BJ (cell line): ENCODE measurements around the gene DRD4. TPM values are rescaled to one million over a fixed set of nuclear protein-coding genes. Genes with fewer than 3 reads are reported as not detected.
"Not testable (repeated sequence)": the region's sequence is repeated elsewhere in the genome, so short reads cannot be mapped to it uniquely, and the experiment has no call there.

Source experiments
- CTCF ChIA-PET: fragments of 350-600 bp; formaldehyde crosslinking; extraction: SDS; loops from one replicate; lab custom pipeline; 2021; ENCODE audit warnings: antibody characterized with exemption, inconsistent platforms; lab: Yijun Ruan, JAX
- POLR2A ChIA-PET: fragments of 300-600 bp; sonication (Branson Sonifier 250); formaldehyde crosslinking; extraction: SDS; loops from one replicate; lab custom pipeline; 2021; ENCODE audit warnings: antibody characterized with exemption; lab: Charles Lee
- DNase-seq: peaks from one replicate; pipeline ENCODE4 v3.0.0-alpha.2; 2011; ENCODE audit warnings: low read depth
- H3K27me3 ChIP-seq: 2 replicates; pipeline ENCODE4 v1.6.0; 2011; ENCODE audit warnings: low read length; ENCODE audit not compliant: control insufficient read depth, insufficient read depth
- H3K36me3 ChIP-seq: 2 replicates; pipeline ENCODE4 v1.5.1; 2011; ENCODE audit warnings: low read length; ENCODE audit not compliant: control insufficient read depth, insufficient read depth
- H3K4me3 ChIP-seq: 2 replicates; pipeline ENCODE4 v1.5.1; 2011; ENCODE audit warnings: low read depth, mild to moderate bottlenecking, control low read depth, low read length
- CTCF ChIP-seq: IDR thresholded peaks from 2 replicates; pipeline ENCODE4 v1.5.1; 2011; ENCODE audit warnings: low read depth, mild to moderate bottlenecking, control low read depth, inconsistent platforms, low read length, moderate library complexity; ENCODE audit not compliant: insufficient read depth
- polyA plus RNA-seq: library from polyadenylated mRNA; depleted of rRNA; stranded (reverse); fragments of >200 nt; gene quantifications from 2 replicates; pipeline ENCODE4 v1.2.3, GENCODE V29; 2011

The DRD4 gene
- polyA plus RNA-seq, 1 experiment = not detected

GRCh38 chr11:645536-645935, 8.5 kb downstream of the DRD4 start:
- ChIA-PET CTCF (interaction anchor here (1.0 kb wide), 1 partner anchor 17 kb away, joined by 4 read pairs; no protein-coding TSS in a partner anchor), POLR2A (no interaction called here)
- H3K36me3 ChIP-seq = peaks cover 10% of the 10 kb centered on the region
- no peak overlapping the region for H3K4me3 ChIP-seq
- no peaks in the 10 kb centered on the region for H3K27me3 ChIP-seq
- no peak for DNase-seq
- TF ChIP-seq CTCF = no peak

GRCh38 chr11:646214-646613, 9.1 kb downstream of the DRD4 start:
- CTCF ChIA-PET = interaction anchor here (0.6 to 0.8 kb wide), 2 partner anchors 81 to 1200 kb away, joined by 3 to 6 read pairs; no protein-coding TSS in a partner anchor

GRCh38 chr11:647672-648158, 10.6 kb downstream of the DRD4 start:
- DNase-seq, H3K36me3 ChIP-seq, H3K27me3 ChIP-seq, H3K4me3 ChIP-seq, POLR2A ChIA-PET: not testable (repeated sequence)
- CTCF ChIA-PET = interaction anchor here (1.4 kb wide), 1 partner anchor 8 kb away, joined by 5 read pairs; no protein-coding TSS in a partner anchor

More at GRCh38 chr11:646214-646613, 9.1 kb downstream of the DRD4 start:
- no peak overlapping the region for H3K4me3 ChIP-seq
- no peaks in the 10 kb centered on the region for H3K27me3 ChIP-seq
- peaks cover 8% of the 10 kb centered on the region for H3K36me3 ChIP-seq
- POLR2A ChIA-PET = no interaction called here
- TF ChIP-seq CTCF = no peak
- no peak for DNase-seq

- Histone ChIP-seq H3K27me3 (no peaks in the 10 kb centered on the region), H3K4me3 (no peak overlapping the region), H3K36me3 (peaks cover 7% of the 10 kb centered on the region)
- ChIA-PET POLR2A (no interaction called here), CTCF (interaction anchor here (0.6 to 1.3 kb wide), 2 partner anchors 12 to 52 kb away, joined by 3 to 8 read pairs; no protein-coding TSS in a partner anchor)
- DNase-seq = no peak
- TF ChIP-seq CTCF = no peak
Measured at GRCh38 chr11:650482-650881, 13.4 kb downstream of the DRD4 start.

GRCh38 chr11:653136-653535, 16.1 kb downstream of the DRD4 start:
- H3K4me3 ChIP-seq, DNase-seq, POLR2A ChIA-PET, H3K27me3 ChIP-seq: not testable (repeated sequence)
- CTCF ChIA-PET = interaction anchor here (0.7 kb wide), 1 partner anchor 70 kb away, joined by 4 read pairs; no protein-coding TSS in a partner anchor
- H3K36me3 ChIP-seq = peaks cover 12% of the 10 kb centered on the region

- TF ChIP-seq CTCF = no peak
- DNase-seq = no peak
Measured at GRCh38 chr11:653837-654236, 16.8 kb downstream of the DRD4 start.

GRCh38 chr11:654444-654843, 17.4 kb downstream of the DRD4 start:
- H3K27me3 ChIP-seq, POLR2A ChIA-PET: not testable (repeated sequence)

More at GRCh38 chr11:653837-654236, 16.8 kb downstream of the DRD4 start:
- CTCF ChIA-PET = no interaction called here
- no peak overlapping the region for H3K4me3 ChIP-seq
- POLR2A ChIA-PET = no interaction called here
- H3K36me3 ChIP-seq = peaks cover 14% of the 10 kb centered on the region
- no peaks in the 10 kb centered on the region for H3K27me3 ChIP-seq

More at GRCh38 chr11:654444-654843, 17.4 kb downstream of the DRD4 start:
- peaks cover 16% of the 10 kb centered on the region for H3K36me3 ChIP-seq
- DNase-seq, CTCF ChIA-PET, H3K4me3 ChIP-seq: not testable (repeated sequence)
